GM13976 (cell line): Measurements from ENCODE around the gene PTPN2.
"Not testable (repeated sequence)": the region's sequence is repeated elsewhere in the genome, so short reads cannot be mapped to it uniquely, and the experiment has no call there.

Source experiments
- DNase-seq: peaks from one replicate; pipeline ENCODE4 v3.0.0; 2012; ENCODE audit warnings: low spot score
- CTCF ChIP-seq: IDR thresholded peaks from 2 replicates; pipeline ENCODE4 v1.5.1; 2012; ENCODE audit warnings: borderline replicate concordance, mild to moderate bottlenecking; ENCODE audit not compliant: insufficient read depth; ENCODE audit errors: extremely low read depth, missing control alignments, control extremely low read depth
- in situ Hi-C: fragments of 300-500 bp; cut with MboI; formaldehyde crosslinking; loops from one replicate; pipeline ENCODE4 v1.12.0; 2022; ENCODE audit warnings: low sequenced_read_pairs, mixed read lengths, inconsistent platforms; ENCODE audit not compliant: unreplicated experiment

PTPN2 gene

GRCh38 chr18:12783524-12783923 is 100.5 kb downstream of the PTPN2 start:
- in situ Hi-C loops = no loop called here
- no peak for TF ChIP-seq CTCF
- DNase-seq = no peak

GRCh38 chr18:12782521-12782920 is 101.5 kb downstream of the PTPN2 start:
- no peak for TF ChIP-seq CTCF
- in situ Hi-C loops = no loop called here

GRCh38 chr18:12779456-12779855 is 104.6 kb downstream of the PTPN2 start:
- in situ Hi-C loops = no loop called here
- no peak for DNase-seq
- no peak for TF ChIP-seq CTCF

More at GRCh38 chr18:12782521-12782920, 101.5 kb downstream of the PTPN2 start:
- no peak for DNase-seq

GRCh38 chr18:12779043-12779442 is 105.0 kb downstream of the PTPN2 start:
- no peak for TF ChIP-seq CTCF

GRCh38 chr18:12777500-12777944 is 106.5 kb downstream of the PTPN2 start:
- no peak for TF ChIP-seq CTCF
- in situ Hi-C loops = no loop called here
- DNase-seq = no peak

More at GRCh38 chr18:12779043-12779442, 105.0 kb downstream of the PTPN2 start:
- DNase-seq = no peak
- in situ Hi-C loops = no loop called here

GRCh38 chr18:12776821-12777471 is 107.1 kb downstream of the PTPN2 start:
- in situ Hi-C loops = no loop called here
- DNase-seq = no peak
- no peak for TF ChIP-seq CTCF

GRCh38 chr18:12776415-12776814 is 107.6 kb downstream of the PTPN2 start:
- DNase-seq, in situ Hi-C loops: not testable (repeated sequence)
